Measurements from ENCODE around the gene HEXB.

Gene HEXB

DNA sequence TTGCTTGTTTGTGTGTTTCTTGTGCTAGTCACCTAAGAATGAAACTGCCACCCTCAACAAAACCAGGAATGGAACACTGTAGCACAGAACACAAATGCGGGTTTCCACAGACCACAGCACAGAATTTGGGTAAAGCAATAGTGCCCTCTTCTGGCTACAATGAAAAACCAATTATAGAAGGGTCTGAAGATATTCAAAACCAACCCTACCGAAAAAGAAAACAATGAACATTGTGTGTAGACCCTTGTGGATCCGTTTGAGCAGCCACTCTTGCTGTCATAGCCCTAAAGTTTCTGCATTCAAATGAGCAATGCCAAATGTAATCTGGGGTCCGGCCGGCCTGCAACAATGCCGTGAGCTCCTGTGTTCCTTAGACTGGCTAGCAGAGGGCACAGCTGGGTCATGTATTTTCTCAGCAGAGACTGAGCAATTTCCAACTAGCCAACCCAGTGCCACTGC, 36.2 kb upstream of the HEXB start:
- no peak for DNase-seq (ENCODE audit: low read depth)
- H3K4me3 ChIP-seq (ENCODE audit: control insufficient read depth, low read depth, low read length), result no peak overlapping the region
- peak; percentile 67 for TF ChIP-seq CTCF (IDR thresholded peaks at IDR 0.05; ENCODE audit: control insufficient read depth, insufficient read depth, low read depth, low read length, missing control alignments)

- no peak overlapping the region for H3K4me3 ChIP-seq (ENCODE audit: control insufficient read depth, low read depth, low read length)
- TF ChIP-seq CTCF (IDR thresholded peaks at IDR 0.05; ENCODE audit: control insufficient read depth, insufficient read depth, low read depth, low read length, missing control alignments), result no peak
- no peak for DNase-seq (ENCODE audit: low read depth)
Observed at GRCh38 chr5:74649421-74649973, 35.5 kb upstream of the HEXB start.

GRCh38 chr5:74651710-74652109, 33.3 kb upstream of the HEXB start:
- H3K4me3 ChIP-seq (ENCODE audit: control insufficient read depth, low read depth, low read length), result no peak overlapping the region
- DNase-seq (ENCODE audit: low read depth), result no peak
- no peak for TF ChIP-seq CTCF (IDR thresholded peaks at IDR 0.05; ENCODE audit: control insufficient read depth, insufficient read depth, low read depth, low read length, missing control alignments)

- H3K4me3 ChIP-seq (ENCODE audit: control insufficient read depth, low read depth, low read length), result no peak overlapping the region
- TF ChIP-seq CTCF (IDR thresholded peaks at IDR 0.05; ENCODE audit: control insufficient read depth, insufficient read depth, low read depth, low read length, missing control alignments), result no peak
- DNase-seq (ENCODE audit: low read depth), result no peak
Observed at GRCh38 chr5:74652576-74652975, 32.5 kb upstream of the HEXB start.

DNA sequence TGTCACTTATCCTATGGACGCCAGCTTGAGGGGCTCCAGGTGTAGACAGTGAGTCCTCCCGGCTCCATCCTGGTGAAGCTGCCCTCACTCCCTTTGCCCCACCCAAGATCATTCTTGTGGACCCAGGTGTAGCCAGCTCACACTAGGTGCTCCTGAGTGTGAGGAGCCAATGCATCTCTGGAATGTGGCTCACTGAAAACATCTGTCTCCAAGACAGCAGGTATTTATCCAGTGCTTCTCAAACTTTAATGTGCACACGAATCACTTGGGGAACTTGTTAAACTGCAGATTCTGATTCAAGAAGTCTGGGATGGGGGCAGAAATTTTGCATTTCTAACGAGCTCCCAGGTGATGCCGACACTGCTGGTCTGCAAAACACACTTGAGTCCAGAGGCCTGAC, 31.0 kb upstream of the HEXB start:
- no peak for TF ChIP-seq CTCF (IDR thresholded peaks at IDR 0.05; ENCODE audit: control insufficient read depth, insufficient read depth, low read depth, low read length, missing control alignments)
- H3K4me3 ChIP-seq (ENCODE audit: control insufficient read depth, low read depth, low read length), result no peak overlapping the region
- no peak for DNase-seq (ENCODE audit: low read depth)

GRCh38 chr5:74655206-74655605, 29.8 kb upstream of the HEXB start:
- no peak overlapping the region for H3K4me3 ChIP-seq (ENCODE audit: control insufficient read depth, low read depth, low read length)
- TF ChIP-seq CTCF (IDR thresholded peaks at IDR 0.05; ENCODE audit: control insufficient read depth, insufficient read depth, low read depth, low read length, missing control alignments), result no peak
- DNase-seq (ENCODE audit: low read depth), result no peak

- no peak for TF ChIP-seq CTCF (IDR thresholded peaks at IDR 0.05; ENCODE audit: control insufficient read depth, insufficient read depth, low read depth, low read length, missing control alignments)
- no peak for DNase-seq (ENCODE audit: low read depth)
- no peak overlapping the region for H3K4me3 ChIP-seq (ENCODE audit: control insufficient read depth, low read depth, low read length)
Observed at GRCh38 chr5:74655716-74656115, 29.3 kb upstream of the HEXB start.

All from AG09309 (cell line).